ENCODE results near the gene UBE2R2.
"Not testable (repeated sequence)": the region's sequence is repeated elsewhere in the genome, so short reads cannot be mapped to it uniquely, and the experiment has no call there.

UBE2R2 gene

GRCh38 chr9:33796679-33797078 is 20.3 kb upstream of the UBE2R2 start:
- in situ Hi-C loops (cut with HindIII; ENCODE audit: low pct_ligation_motif_present, low pct_unique_long_range_greater_than_20kb, low sequenced_read_pairs); DNase-seq: not testable (repeated sequence)

- in situ Hi-C loops (cut with HindIII; ENCODE audit: low pct_ligation_motif_present, low pct_unique_long_range_greater_than_20kb, low sequenced_read_pairs), result no loop called here
- DNase-seq, result no peak
Observed at GRCh38 chr9:33797837-33798236, 19.1 kb upstream of the UBE2R2 start.

GRCh38 chr9:33798545-33798944 is 18.4 kb upstream of the UBE2R2 start:
- no peak for DNase-seq
- in situ Hi-C loops (cut with HindIII; ENCODE audit: low pct_ligation_motif_present, low pct_unique_long_range_greater_than_20kb, low sequenced_read_pairs), result no loop called here

GRCh38 chr9:33799928-33800704 is 16.8 kb upstream of the UBE2R2 start:
- no peak for DNase-seq
- in situ Hi-C loops (cut with HindIII; ENCODE audit: low pct_ligation_motif_present, low pct_unique_long_range_greater_than_20kb, low sequenced_read_pairs), result no loop called here

- no peak for DNase-seq
- in situ Hi-C loops (cut with HindIII; ENCODE audit: low pct_ligation_motif_present, low pct_unique_long_range_greater_than_20kb, low sequenced_read_pairs), result no loop called here
Observed at GRCh38 chr9:33800886-33801285, 16.1 kb upstream of the UBE2R2 start.

- DNase-seq; in situ Hi-C loops (cut with HindIII; ENCODE audit: low pct_ligation_motif_present, low pct_unique_long_range_greater_than_20kb, low sequenced_read_pairs): not testable (repeated sequence)
Observed at GRCh38 chr9:33801943-33802500, 14.9 kb upstream of the UBE2R2 start.

- in situ Hi-C loops (cut with HindIII; ENCODE audit: low pct_ligation_motif_present, low pct_unique_long_range_greater_than_20kb, low sequenced_read_pairs), result not testable (repeated sequence)
Observed at GRCh38 chr9:33804196-33804595, 12.8 kb upstream of the UBE2R2 start.

GRCh38 chr9:33807156-33807555 is 9.8 kb upstream of the UBE2R2 start:
- in situ Hi-C loops (cut with HindIII; ENCODE audit: low pct_ligation_motif_present, low pct_unique_long_range_greater_than_20kb, low sequenced_read_pairs); DNase-seq: not testable (repeated sequence)

More at GRCh38 chr9:33804196-33804595, 12.8 kb upstream of the UBE2R2 start:
- not testable (repeated sequence) for DNase-seq

GRCh38 chr9:33808979-33809322 is 8.0 kb upstream of the UBE2R2 start:
- in situ Hi-C loops (cut with HindIII; ENCODE audit: low pct_ligation_motif_present, low pct_unique_long_range_greater_than_20kb, low sequenced_read_pairs); DNase-seq: not testable (repeated sequence)

GRCh38 chr9:33809506-33809905 is 7.5 kb upstream of the UBE2R2 start:
- in situ Hi-C loops (cut with HindIII; ENCODE audit: low pct_ligation_motif_present, low pct_unique_long_range_greater_than_20kb, low sequenced_read_pairs), result no loop called here
- DNase-seq, result no peak

GRCh38 chr9:33813712-33814641 is 3.0 kb upstream of the UBE2R2 start:
- in situ Hi-C loops (cut with HindIII; ENCODE audit: low pct_ligation_motif_present, low pct_unique_long_range_greater_than_20kb, low sequenced_read_pairs), result no loop called here
- peak; percentile 51 for DNase-seq

- DNase-seq, result no peak
- in situ Hi-C loops (cut with HindIII; ENCODE audit: low pct_ligation_motif_present, low pct_unique_long_range_greater_than_20kb, low sequenced_read_pairs), result no loop called here
Observed at GRCh38 chr9:33815781-33816180, 1.2 kb upstream of the UBE2R2 start.

- in situ Hi-C loops (cut with HindIII; ENCODE audit: low pct_ligation_motif_present, low pct_unique_long_range_greater_than_20kb, low sequenced_read_pairs), result no loop called here
Observed at GRCh38 chr9:33817327-33818166, 587 bp downstream of the UBE2R2 start.

GRCh38 chr9:33818167-33818846 is 1.3 kb downstream of the UBE2R2 start:
- DNase-seq, result no peak
- in situ Hi-C loops (cut with HindIII; ENCODE audit: low pct_ligation_motif_present, low pct_unique_long_range_greater_than_20kb, low sequenced_read_pairs), result no loop called here

More at GRCh38 chr9:33817327-33818166, 587 bp downstream of the UBE2R2 start:
- peak; percentile 76 for DNase-seq

GRCh38 chr9:33818847-33819500 is 2.0 kb downstream of the UBE2R2 start:
- DNase-seq, result no peak
- in situ Hi-C loops (cut with HindIII; ENCODE audit: low pct_ligation_motif_present, low pct_unique_long_range_greater_than_20kb, low sequenced_read_pairs), result no loop called here

- DNase-seq, result no peak
- in situ Hi-C loops (cut with HindIII; ENCODE audit: low pct_ligation_motif_present, low pct_unique_long_range_greater_than_20kb, low sequenced_read_pairs), result no loop called here
Observed at GRCh38 chr9:33820231-33820745, 3.3 kb downstream of the UBE2R2 start.

- no peak for DNase-seq
- in situ Hi-C loops (cut with HindIII; ENCODE audit: low pct_ligation_motif_present, low pct_unique_long_range_greater_than_20kb, low sequenced_read_pairs), result no loop called here
Observed at GRCh38 chr9:33823801-33824200, 6.8 kb downstream of the UBE2R2 start.
